Bronchial epithelial cell (primary cell): ENCODE measurements around the gene DRD5. TPM values are rescaled to one million over a fixed set of nuclear protein-coding genes. Genes with fewer than 3 reads are reported as not detected.

Source experiments
- DNase-seq: peaks from one replicate; pipeline ENCODE4 v3.0.0-alpha.2; 2010; ENCODE audit warnings: low read depth
- FAIRE-seq: peaks from 2 replicates; lab custom pipeline; 2011; peaks lifted over from hg19 to GRCh38; lab: Jason Lieb, UNC
- H3K27me3 ChIP-seq: 2 replicates; pipeline ENCODE4 v1.5.1; 2011; ENCODE audit warnings: low read length; ENCODE audit not compliant: control insufficient read depth, insufficient read depth
- H3K36me3 ChIP-seq: 2 replicates; pipeline ENCODE4 v1.5.1; 2011; ENCODE audit warnings: low read length; ENCODE audit not compliant: control insufficient read depth, insufficient read depth
- H3K4me3 ChIP-seq: 2 replicates; pipeline ENCODE4 v1.5.1; 2011; ENCODE audit warnings: mild to moderate bottlenecking, low read depth, low read length, control low read depth
- total RNA-seq: library from RNA; depleted of rRNA; stranded (reverse); fragments of >200 nt; gene quantifications from 2 replicates; pipeline ENCODE4 v1.2.1, GENCODE V29; 2014
- TF ChIP-seq, protein P1 (sequence below): IDR thresholded peaks from 2 replicates; pipeline ENCODE4 v1.5.1; 2011; ENCODE audit warnings: mild to moderate bottlenecking, moderate library complexity, low read length, control low read depth, inconsistent platforms; ENCODE audit not compliant: insufficient read depth, severe bottlenecking

DRD5 gene
- total RNA-seq, 1 donor from 2014 or later, result not detected

DNA sequence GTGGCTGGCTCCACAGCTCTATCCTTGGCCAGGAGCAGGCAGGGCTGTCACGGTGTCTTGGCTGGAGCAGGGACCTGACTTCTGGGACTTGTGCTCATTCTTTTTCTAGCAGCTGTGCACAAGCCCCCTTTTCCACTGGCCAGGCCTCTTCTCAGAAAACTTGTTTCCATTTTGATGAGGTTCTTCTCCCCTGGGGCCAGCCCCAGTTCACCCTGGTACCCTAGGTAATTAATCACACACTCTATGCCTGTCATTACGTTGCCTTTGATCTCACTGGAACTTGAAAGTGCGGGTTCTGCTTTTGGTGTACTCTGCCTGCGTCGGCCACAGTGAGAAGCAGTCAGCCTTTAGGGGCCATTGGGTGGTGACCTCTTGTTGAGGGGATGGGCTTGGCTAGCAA lies 26.6 kb downstream of the DRD5 start:
- DNase-seq (no peak), FAIRE-seq (no peak)
- no peak overlapping the region for H3K4me3 ChIP-seq
- TF ChIP-seq, protein P1, sequence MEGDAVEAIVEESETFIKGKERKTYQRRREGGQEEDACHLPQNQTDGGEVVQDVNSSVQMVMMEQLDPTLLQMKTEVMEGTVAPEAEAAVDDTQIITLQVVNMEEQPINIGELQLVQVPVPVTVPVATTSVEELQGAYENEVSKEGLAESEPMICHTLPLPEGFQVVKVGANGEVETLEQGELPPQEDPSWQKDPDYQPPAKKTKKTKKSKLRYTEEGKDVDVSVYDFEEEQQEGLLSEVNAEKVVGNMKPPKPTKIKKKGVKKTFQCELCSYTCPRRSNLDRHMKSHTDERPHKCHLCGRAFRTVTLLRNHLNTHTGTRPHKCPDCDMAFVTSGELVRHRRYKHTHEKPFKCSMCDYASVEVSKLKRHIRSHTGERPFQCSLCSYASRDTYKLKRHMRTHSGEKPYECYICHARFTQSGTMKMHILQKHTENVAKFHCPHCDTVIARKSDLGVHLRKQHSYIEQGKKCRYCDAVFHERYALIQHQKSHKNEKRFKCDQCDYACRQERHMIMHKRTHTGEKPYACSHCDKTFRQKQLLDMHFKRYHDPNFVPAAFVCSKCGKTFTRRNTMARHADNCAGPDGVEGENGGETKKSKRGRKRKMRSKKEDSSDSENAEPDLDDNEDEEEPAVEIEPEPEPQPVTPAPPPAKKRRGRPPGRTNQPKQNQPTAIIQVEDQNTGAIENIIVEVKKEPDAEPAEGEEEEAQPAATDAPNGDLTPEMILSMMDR, result no peak
- peaks cover 1% of the 10 kb centered on the region for H3K27me3 ChIP-seq
- no peaks in the 10 kb centered on the region for H3K36me3 ChIP-seq

DNA sequence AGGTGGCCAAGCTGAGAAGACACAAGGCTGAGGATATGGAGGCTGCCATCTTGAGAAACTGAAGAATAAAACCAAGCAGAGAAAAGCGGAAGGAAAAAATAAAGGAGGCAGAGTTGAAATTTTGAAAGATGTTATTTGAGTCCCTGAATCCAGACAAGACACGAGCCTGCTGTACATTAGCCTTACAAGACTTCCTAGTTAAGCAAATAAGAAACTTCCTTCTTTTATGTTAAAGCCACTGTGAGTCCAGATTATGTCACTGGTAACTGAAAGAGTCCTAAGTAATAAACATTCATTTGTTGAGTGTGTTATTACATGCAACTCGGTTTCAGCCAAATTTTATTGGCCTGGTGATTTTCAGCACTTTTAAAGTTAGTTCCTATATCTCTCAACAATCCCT lies 30.4 kb downstream of the DRD5 start:
- Histone ChIP-seq H3K27me3 (no peaks in the 10 kb centered on the region), H3K36me3 (no peaks in the 10 kb centered on the region), H3K4me3 (no peak overlapping the region)
- FAIRE-seq (no peak), DNase-seq (no peak)
- TF ChIP-seq, protein P1, result no peak

DNA sequence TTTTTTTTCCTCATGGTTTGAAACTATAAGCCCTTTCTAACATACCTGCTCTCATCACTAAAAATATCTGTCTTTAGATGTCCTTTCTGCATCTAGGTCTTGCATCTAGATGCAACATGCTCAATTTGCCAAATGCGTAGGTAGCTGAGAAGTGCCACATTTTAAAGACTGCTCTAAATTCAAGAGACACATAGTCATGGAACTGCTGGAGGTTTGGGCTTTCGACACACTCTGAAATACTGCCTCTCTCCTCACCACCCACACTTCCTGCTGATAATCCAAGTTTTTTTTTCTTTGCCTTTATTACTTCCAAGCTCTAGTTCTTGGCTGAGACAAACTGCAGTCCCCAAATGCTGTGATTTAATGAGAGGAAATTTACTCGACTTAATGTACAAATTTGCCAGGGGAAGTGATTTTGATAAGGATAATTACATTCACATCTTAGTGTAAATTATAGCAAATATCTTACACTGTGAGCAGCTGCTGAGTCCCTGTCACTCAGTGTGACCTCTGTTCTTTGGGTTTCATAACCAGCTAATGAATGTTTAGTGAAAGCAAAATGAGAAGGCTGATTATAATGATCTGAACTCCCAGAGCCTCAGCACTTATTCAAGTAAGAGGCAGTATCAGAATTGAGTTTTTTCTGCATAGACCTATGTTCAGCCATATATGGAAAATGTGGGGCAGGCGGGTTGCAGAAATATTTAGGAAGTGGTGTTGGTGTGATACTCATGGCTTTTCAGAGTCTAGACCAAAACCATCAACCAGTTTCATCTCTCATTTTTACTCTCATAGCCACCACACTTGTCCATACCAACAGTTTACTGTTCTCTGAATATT lies 31.3 kb downstream of the DRD5 start:
- DNase-seq (no peak), FAIRE-seq (no peak)
- Histone ChIP-seq H3K4me3 (no peak overlapping the region), H3K27me3 (no peaks in the 10 kb centered on the region), H3K36me3 (no peaks in the 10 kb centered on the region)
- TF ChIP-seq, protein P1, result no peak

DNA sequence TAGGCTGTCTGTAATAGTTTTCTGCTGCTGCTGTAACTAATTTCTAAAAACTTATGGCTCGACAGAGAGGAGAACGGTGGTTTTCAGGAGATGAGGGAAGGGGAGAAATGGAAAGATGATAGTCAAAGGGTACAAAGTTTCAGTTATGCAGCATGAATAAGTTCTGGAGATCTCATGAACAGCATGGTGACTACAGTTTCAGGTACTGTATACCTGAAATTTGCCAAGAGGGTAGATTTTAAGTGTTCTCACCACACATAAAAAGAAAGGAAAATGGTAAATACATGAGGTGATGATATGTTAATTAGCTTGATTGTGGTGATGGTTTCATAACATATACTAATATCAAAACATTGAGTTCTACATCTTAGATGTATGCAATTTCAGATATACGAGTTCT lies 34.9 kb downstream of the DRD5 start:
- no peaks in the 10 kb centered on the region for H3K36me3 ChIP-seq
- no peaks in the 10 kb centered on the region for H3K27me3 ChIP-seq
- DNase-seq (no peak), FAIRE-seq (no peak)
- TF ChIP-seq, protein P1, result no peak
- H3K4me3 ChIP-seq, result no peak overlapping the region

DNA sequence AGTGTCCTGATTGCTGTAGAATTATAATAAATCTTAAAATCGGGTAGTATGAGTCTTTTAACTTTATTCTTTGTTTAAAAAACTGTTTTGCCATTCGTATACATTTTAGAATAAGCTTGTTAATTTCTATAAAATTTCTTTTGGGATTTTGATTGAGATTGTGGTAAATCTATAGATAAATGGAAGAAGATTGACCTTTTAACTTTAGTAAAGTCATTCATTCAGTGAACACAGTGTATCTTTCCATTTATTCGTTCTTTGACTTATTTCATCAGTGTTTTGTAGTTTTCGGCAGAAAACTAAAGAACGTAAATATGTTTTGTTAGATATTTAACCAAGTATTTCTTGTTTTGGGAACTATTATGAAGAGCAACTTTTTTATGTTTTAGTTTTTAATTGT lies 38.9 kb downstream of the DRD5 start:
- Histone ChIP-seq H3K36me3 (no peaks in the 10 kb centered on the region), H3K27me3 (no peaks in the 10 kb centered on the region), H3K4me3 (no peak overlapping the region)
- TF ChIP-seq, protein P1, result no peak
- FAIRE-seq (no peak), DNase-seq (no peak)
